NT2/D1 (cell line): Measurements from ENCODE around the gene SLC66A1.

Experiments used
- YY1 ChIP-seq: IDR thresholded peaks from 2 replicates; pipeline ENCODE4 v1.6.1; 2011; ENCODE audit not compliant: insufficient read length, insufficient read depth
- ZNF274 ChIP-seq: IDR thresholded peaks from 2 replicates; pipeline ENCODE4 v1.6.1; 2011; ENCODE audit warnings: mild to moderate bottlenecking, low read depth, low read length

- TF ChIP-seq YY1 (no peak), ZNF274 (no peak)
These were observed 28.3 kb downstream of the SLC66A1 start for GRCh38 chr1:19340387-19340937.
